Suprapubic skin (tissue), 4 donors: ENCODE results near the gene DPY30.

Experiments
- EP300 ChIP-seq: sonication (generic); formaldehyde crosslinking; IDR thresholded peaks from one replicate; pipeline ENCODE4 v1.6.1; 2017; ENCODE audit warnings: antibody characterized with exemption
- POLR2A ChIP-seq, 2 donors: fragments of 450-650 bp; IDR thresholded peaks; one replicate each; pipeline ENCODE4 v1.6.1; 2017; ENCODE audit warnings: antibody characterized with exemption in 2 of 2, mild to moderate bottlenecking in 2 of 2, moderate library complexity in 2 of 2
- POLR2AphosphoS5 ChIP-seq, 3 donors: sonication (generic); formaldehyde crosslinking; IDR thresholded peaks; one replicate each; pipeline ENCODE4 v1.6.1; 2017; ENCODE audit warnings: antibody characterized with exemption in 3 of 3
- TF ChIP-seq, protein P1 (sequence below), 2 donors: fragments of 200-600 bp in 1 of 2; fragments of 450-650 bp in 1 of 2; sonication (generic) in 1 of 2; IDR thresholded peaks; one replicate each; pipeline ENCODE4 v1.5.1; 2016 to 2019; ENCODE audit warnings: antibody characterized with exemption in 2 of 2, mild to moderate bottlenecking in 1 of 2, moderate library complexity in 1 of 2

DNA sequence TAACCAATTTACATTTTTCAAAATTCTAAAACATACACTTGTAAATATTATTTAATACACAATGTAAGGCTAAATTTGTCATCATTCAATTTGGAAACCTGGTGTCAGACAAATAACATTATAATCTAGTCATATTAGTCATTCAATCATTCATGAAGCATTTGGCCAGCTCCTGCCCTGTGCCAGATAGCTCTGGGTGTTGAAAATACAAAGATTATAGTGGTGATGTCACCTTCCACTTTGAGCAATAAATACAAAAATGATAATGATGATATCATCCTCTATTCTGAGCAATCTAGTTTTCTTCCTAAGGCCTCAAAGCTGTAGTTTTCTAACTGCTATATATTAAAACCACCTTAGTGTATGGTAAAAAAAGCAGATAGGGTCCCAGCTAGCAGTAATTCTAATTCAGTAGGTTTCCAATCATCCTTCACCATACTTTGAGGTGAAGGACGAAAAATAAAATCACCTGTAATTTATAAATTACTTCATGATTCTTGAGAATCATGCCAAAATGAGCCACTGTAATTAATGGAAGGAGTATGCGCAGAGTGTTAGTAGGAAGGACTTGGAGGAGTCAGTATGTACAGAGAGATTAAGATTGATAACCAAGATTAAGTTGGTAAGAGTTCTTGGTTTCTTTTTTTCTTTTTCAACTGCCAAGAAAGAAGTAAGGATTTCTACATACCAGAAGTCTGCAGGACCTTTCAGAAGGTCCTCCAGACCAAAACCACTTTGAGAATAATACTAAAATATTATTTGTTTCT is 52.0 kb downstream of the DPY30 start:
- TF ChIP-seq POLR2A (IDR thresholded peaks at IDR 0.05) (no peak), POLR2AphosphoS5 (IDR thresholded peaks at IDR 0.05) (no peak), EP300 (no peak)
- TF ChIP-seq, protein P1, sequence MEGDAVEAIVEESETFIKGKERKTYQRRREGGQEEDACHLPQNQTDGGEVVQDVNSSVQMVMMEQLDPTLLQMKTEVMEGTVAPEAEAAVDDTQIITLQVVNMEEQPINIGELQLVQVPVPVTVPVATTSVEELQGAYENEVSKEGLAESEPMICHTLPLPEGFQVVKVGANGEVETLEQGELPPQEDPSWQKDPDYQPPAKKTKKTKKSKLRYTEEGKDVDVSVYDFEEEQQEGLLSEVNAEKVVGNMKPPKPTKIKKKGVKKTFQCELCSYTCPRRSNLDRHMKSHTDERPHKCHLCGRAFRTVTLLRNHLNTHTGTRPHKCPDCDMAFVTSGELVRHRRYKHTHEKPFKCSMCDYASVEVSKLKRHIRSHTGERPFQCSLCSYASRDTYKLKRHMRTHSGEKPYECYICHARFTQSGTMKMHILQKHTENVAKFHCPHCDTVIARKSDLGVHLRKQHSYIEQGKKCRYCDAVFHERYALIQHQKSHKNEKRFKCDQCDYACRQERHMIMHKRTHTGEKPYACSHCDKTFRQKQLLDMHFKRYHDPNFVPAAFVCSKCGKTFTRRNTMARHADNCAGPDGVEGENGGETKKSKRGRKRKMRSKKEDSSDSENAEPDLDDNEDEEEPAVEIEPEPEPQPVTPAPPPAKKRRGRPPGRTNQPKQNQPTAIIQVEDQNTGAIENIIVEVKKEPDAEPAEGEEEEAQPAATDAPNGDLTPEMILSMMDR (IDR thresholded peaks at IDR 0.05) = no peak
